Renal pelvis (tissue), 3 donors: Measurements from ENCODE around the gene DMKN. TPM values are rescaled to one million over a fixed set of nuclear protein-coding genes. Genes with fewer than 3 reads are reported as not detected.

Source experiments
- polyA plus RNA-seq, 3 donors: library from polyadenylated mRNA; unstranded; fragments of 120-200 nt; gene quantifications; one replicate each; pipeline ENCODE4 v1.2.1, GENCODE V29; 2013; ENCODE audit not compliant: insufficient read length in 3 of 3

DMKN gene
- polyA plus RNA-seq, 3 donors, result 72.2 to 133 (median 113) TPM

Other genes with a start within 250 kb of the DMKN start
- gene USF2, start 244.7 kb downstream of the DMKN start, polyA plus RNA-seq, result 100 to 1,000 TPM; 171 to 192 (median 185) TPM
- gene HAMP, start 231.1 kb downstream of the DMKN start, polyA plus RNA-seq, result under 1 TPM; 0.19 to 0.34 (median 0.25) TPM
- 1 to 10 TPM; 5.1 to 6.2 (median 5.3) TPM for gene MAG, start 221.5 kb downstream of the DMKN start, polyA plus RNA-seq
- 10 to 100 TPM in 2 of 3 donors, 1 to 10 TPM in 1; 8.4 to 33.6 (median 15.5) TPM for gene CD22, start 184.5 kb downstream of the DMKN start, polyA plus RNA-seq
- under 1 TPM; 0.46 to 0.70 (median 0.53) TPM for gene FFAR1, start 165.7 kb downstream of the DMKN start, polyA plus RNA-seq
- gene FFAR3, start 155.2 kb downstream of the DMKN start, polyA plus RNA-seq, result under 1 TPM in 2 of 3 donors, not detected in 1; 0.20 to 0.31 TPM
- under 1 TPM in 1 of 3 donors, not detected in 2; 0.18 TPM for gene GPR42, start 142.6 kb downstream of the DMKN start, polyA plus RNA-seq
- under 1 TPM; 0.19 to 0.41 (median 0.28) TPM for gene FFAR2, start 65.4 kb downstream of the DMKN start, polyA plus RNA-seq
- gene KRTDAP, start 23.2 kb downstream of the DMKN start, polyA plus RNA-seq, result 1 to 10 TPM in 1 of 3 donors, under 1 TPM in 2; 0.48 to 1.6 (median 0.70) TPM
- not detected for gene SBSN, start 14.7 kb upstream of the DMKN start, polyA plus RNA-seq
- gene GAPDHS, start 19.8 kb upstream of the DMKN start, polyA plus RNA-seq, result not detected
- gene TMEM147, start 32.0 kb upstream of the DMKN start, polyA plus RNA-seq, result 100 to 1,000 TPM in 1 of 3 donors, 10 to 100 TPM in 2; 94.0 to 109 (median 96.3) TPM
- under 1 TPM in 1 of 3 donors, not detected in 2; 0.03 TPM for gene ATP4A, start 50.0 kb upstream of the DMKN start, polyA plus RNA-seq
- not detected for gene PMIS2, start 72.5 kb upstream of the DMKN start, polyA plus RNA-seq
- 10 to 100 TPM; 25.2 to 33.1 (median 25.4) TPM for gene HAUS5, start 99.1 kb upstream of the DMKN start, polyA plus RNA-seq
- 10 to 100 TPM; 66.7 to 93.3 (median 84.2) TPM for gene RBM42, start 115.4 kb upstream of the DMKN start, polyA plus RNA-seq
- 1 to 10 TPM; 2.4 to 2.7 (median 2.4) TPM for gene ETV2, start 128.1 kb upstream of the DMKN start, polyA plus RNA-seq
- 100 to 1,000 TPM; 306 to 397 (median 334) TPM for gene COX6B1, start 134.7 kb upstream of the DMKN start, polyA plus RNA-seq
- 10 to 100 TPM; 13.1 to 27.1 (median 15.8) TPM for gene UPK1A, start 152.9 kb upstream of the DMKN start, polyA plus RNA-seq
- gene ZBTB32, start 190.9 kb upstream of the DMKN start, polyA plus RNA-seq, result under 1 TPM; 0.21 to 0.62 (median 0.30) TPM
- 10 to 100 TPM; 37.4 to 41.5 (median 37.7) TPM for gene KMT2B, start 204.4 kb upstream of the DMKN start, polyA plus RNA-seq
- 1 to 10 TPM; 2.1 to 3.9 (median 3.8) TPM for gene IGFLR1, start 228.8 kb upstream of the DMKN start, polyA plus RNA-seq
- 10 to 100 TPM; 18.0 to 21.7 (median 19.3) TPM for gene U2AF1L4, start 231.8 kb upstream of the DMKN start, polyA plus RNA-seq
- gene PSENEN, start 232.0 kb upstream of the DMKN start, polyA plus RNA-seq, result 10 to 100 TPM; 61.5 to 77.1 (median 68.9) TPM
- gene LIN37, start 234.9 kb upstream of the DMKN start, polyA plus RNA-seq, result 10 to 100 TPM; 13.1 to 14.0 (median 13.8) TPM
- 10 to 100 TPM; 20.5 to 34.1 (median 23.3) TPM for gene HSPB6, start 243.4 kb upstream of the DMKN start, polyA plus RNA-seq
- 10 to 100 TPM; 15.6 to 26.2 (median 26.0) TPM for gene PROSER3, start 244.5 kb upstream of the DMKN start, polyA plus RNA-seq